ENCODE data around the gene RNF31. TPM values are rescaled to one million over a fixed set of nuclear protein-coding genes. Genes with fewer than 3 reads are reported as not detected.

The RNF31 gene
- total and polyA plus RNA-seq, 2 of the 13 experiments (the other 11 are each of a cell fraction or from before 2014, with no cell fraction given) = 48.2 to 86.8 TPM

GRCh38 chr14:24195186-24196070 is 48.1 kb downstream of the RNF31 start, which contains the start of gene TM9SF1 (continued):
- TF ChIP-seq PRMT3 (CRISPR knock-in tag; IDR thresholded peaks at IDR 0.05; ENCODE audit: borderline replicate concordance, low read depth) = no peak
- no peak; the same call in none of the 2 replicates for TF ChIP-seq DNMT1 (CRISPR knock-in tag; IDR thresholded peaks at IDR 0.05)
- TF ChIP-seq USF2 (IDR thresholded peaks at IDR 0.05; ENCODE audit: low read depth, low read length) = no peak
- peak; percentile 85 for TF ChIP-seq USF2 (CRISPR knock-in tag; IDR thresholded peaks at IDR 0.05; ENCODE audit: borderline replicate concordance)
- 0 out of 2 replicates have a peak, but pooled peaks have one; percentile 33 for TF ChIP-seq NFE2L2 (IDR thresholded peaks at IDR 0.05; ENCODE audit: low read length)
- peak; percentile 92 for TF ChIP-seq ZNF329 (CRISPR knock-in tag; IDR thresholded peaks at IDR 0.05; ENCODE audit: low read depth)
- TF ChIP-seq ZNF33B (CRISPR knock-in tag; IDR thresholded peaks at IDR 0.05) = peak; percentile 99
- no peak; the same call in 1 of the 2 replicates for TF ChIP-seq ATF6 (CRISPR knock-in tag; conservative IDR thresholded peaks at IDR 0.05)
- peak; percentile 92 for TF ChIP-seq ZNF34 (CRISPR knock-in tag; IDR thresholded peaks at IDR 0.05; ENCODE audit: borderline replicate concordance)
- no peak for TF ChIP-seq JDP2 (CRISPR knock-in tag; IDR thresholded peaks at IDR 0.05; ENCODE audit: borderline replicate concordance)
- TF ChIP-seq ZNF350 (CRISPR knock-in tag; IDR thresholded peaks at IDR 0.05; ENCODE audit: borderline replicate concordance, low read depth) = peak; percentile 100; the same call in 1 of the 2 replicates
- TF ChIP-seq TEAD3 (CRISPR knock-in tag; optimal IDR thresholded peaks at IDR 0.05; ENCODE audit: borderline replicate concordance) = peak; percentile 92
- TF ChIP-seq ZNF101 (CRISPR knock-in tag; IDR thresholded peaks at IDR 0.05; ENCODE audit: borderline replicate concordance, low read depth) = peak; percentile 97
- TF ChIP-seq SAFB2 (CRISPR knock-in tag; IDR thresholded peaks at IDR 0.05; ENCODE audit: borderline replicate concordance, low read depth) = peak; percentile 100
- TF ChIP-seq ZNF782 (CRISPR knock-in tag; IDR thresholded peaks at IDR 0.05; ENCODE audit: borderline replicate concordance) = peak; percentile 99
- peak; percentile 98 for TF ChIP-seq NFKBIZ (CRISPR knock-in tag; IDR thresholded peaks at IDR 0.05)
- peak; percentile 94 for TF ChIP-seq HINFP (CRISPR knock-in tag; IDR thresholded peaks at IDR 0.05; ENCODE audit: low read depth)
- peak; percentile 99 for TF ChIP-seq ZNF678 (CRISPR knock-in tag; IDR thresholded peaks at IDR 0.05)
- TF ChIP-seq ZKSCAN8 (CRISPR knock-in tag; IDR thresholded peaks at IDR 0.05; ENCODE audit: borderline replicate concordance) = peak; percentile 93; the same call in 1 of the 2 replicates
- peak; percentile 78 for TF ChIP-seq ZNF160 (CRISPR knock-in tag; IDR thresholded peaks at IDR 0.05)
- no peak; the same call in 1 of the 2 replicates for TF ChIP-seq ZNF10 (CRISPR knock-in tag; IDR thresholded peaks at IDR 0.05; ENCODE audit: borderline replicate concordance, low read depth)
- TF ChIP-seq ZNF660 (CRISPR knock-in tag; IDR thresholded peaks at IDR 0.05; ENCODE audit: borderline replicate concordance, low read depth) = no peak; the same call in none of the 2 replicates
- no peak for TF ChIP-seq SP1 (IDR thresholded peaks at IDR 0.05)
- peak; percentile 88 for TF ChIP-seq SP1 (CRISPR knock-in tag; IDR thresholded peaks at IDR 0.05)

All from HepG2 (cell line).